ENCODE results near the gene NOS3. TPM values are rescaled to one million over a fixed set of nuclear protein-coding genes. Genes with fewer than 3 reads are reported as not detected.

The NOS3 gene
- total and polyA plus RNA-seq, 9 of the 15 experiments (the other 6 are each of a cell fraction or from before 2014, with no cell fraction given) = 1.1 to 121 (median 23.6) TPM

GRCh38 chr7:151010037-151010306 lies 19.2 kb downstream of the NOS3 start (continued):
- TF ChIP-seq CTCF (IDR thresholded peaks at IDR 0.05 in 2 of 3, conservative IDR thresholded peaks at IDR 0.05 in 1 of 3; ENCODE audit: insufficient read depth in 2 of 3, low read depth in 1 of 3, low read length in 3 of 3) (no peak), E2F3 (CRISPR knock-in tag; IDR thresholded peaks at IDR 0.05) (no peak), ZSCAN32 (CRISPR knock-in tag; IDR thresholded peaks at IDR 0.05) (no peak), ZNF124 (CRISPR knock-in tag; IDR thresholded peaks at IDR 0.05) (0 out of 2 replicates have a peak, but pooled peaks have one; percentile 74), TCFL5 (CRISPR knock-in tag; conservative IDR thresholded peaks at IDR 0.05) (no peak), BCOR (IDR thresholded peaks at IDR 0.05) (no peak), JUN (IDR thresholded peaks at IDR 0.05; ENCODE audit: borderline replicate concordance, low read depth, low read length) (no peak), JUN (CRISPR knock-in tag; IDR thresholded peaks at IDR 0.05; ENCODE audit: borderline replicate concordance) (no peak), NRF1 (conservative IDR thresholded peaks at IDR 0.05 in 1 of 2, IDR thresholded peaks at IDR 0.05 in 1 of 2) (0 out of 4 replicates have a peak, but pooled peaks have one; percentile 26 to 39), ELF2 (CRISPR knock-in tag; IDR thresholded peaks at IDR 0.05) (no peak), NEUROD1 (IDR thresholded peaks at IDR 0.05; ENCODE audit: borderline replicate concordance, low read depth, low read length, partially characterized antibody) (no peak), HOXB6 (CRISPR knock-in tag; IDR thresholded peaks at IDR 0.05; ENCODE audit: borderline replicate concordance) (no peak), TGIF2 (CRISPR knock-in tag; IDR thresholded peaks at IDR 0.05) (no peak), RBFOX2 (IDR thresholded peaks at IDR 0.05; ENCODE audit: low read depth, low read length) (peak; percentile 2), ZNF655 (CRISPR knock-in tag; IDR thresholded peaks at IDR 0.05) (no peak)

Data from K562 (cell line).